HepG2 (cell line): ENCODE results near the gene CHKA. TPM values are rescaled to one million over a fixed set of nuclear protein-coding genes. Genes with fewer than 3 reads are reported as not detected.

Experiments
- CBX5 ChIP-seq: sonication (generic); formaldehyde crosslinking; IDR thresholded peaks from 2 replicates; pipeline ENCODE4 v1.4.0; 2020; ENCODE audit warnings: missing genetic modification reagents, borderline replicate concordance
- HDAC6 ChIP-seq: fragments of 200-600 bp; sonication (generic); IDR thresholded peaks from 2 replicates; pipeline ENCODE4 v1.7.0; 2017; ENCODE audit warnings: mild to moderate bottlenecking, antibody characterized with exemption, low read length, low read depth
- HMG20A ChIP-seq: IDR thresholded peaks from 2 replicates; pipeline ENCODE4 v1.6.1; 2016; ENCODE audit warnings: borderline replicate concordance
- KAT8 ChIP-seq: IDR thresholded peaks from 2 replicates; pipeline ENCODE4 v1.6.1; 2016; ENCODE audit warnings: missing genetic modification reagents, missing compliant biosample characterization
- KDM5A ChIP-seq: fragments of 200-600 bp; sonication (generic); IDR thresholded peaks from 2 replicates; pipeline ENCODE4 v1.7.0; 2018; ENCODE audit warnings: antibody characterized with exemption, mild to moderate bottlenecking, low read length, borderline replicate concordance
- KDM6A ChIP-seq: IDR thresholded peaks from 2 replicates; pipeline ENCODE4 v1.6.1; 2016; ENCODE audit warnings: low read depth
- KMT2B ChIP-seq: IDR thresholded peaks from 2 replicates; pipeline ENCODE4 v1.6.1; 2016; ENCODE audit warnings: missing genetic modification reagents, missing compliant biosample characterization
- MBNL3 ChIP-seq: fragments of 250-450 bp; sonication (Bioruptor Pico); conservative IDR thresholded peaks from 2 replicates; pipeline ENCODE4 v1.8.0; 2022; ENCODE audit warnings: mild to moderate bottlenecking, inconsistent platforms
- MIXL1 ChIP-seq: IDR thresholded peaks from 2 replicates; pipeline ENCODE4 v1.6.1; 2016
- NCOA5 ChIP-seq: sonication (generic); formaldehyde crosslinking; IDR thresholded peaks from 2 replicates; pipeline ENCODE4 v1.4.0; 2020; ENCODE audit warnings: missing genetic modification reagents
- NFE2L2 ChIP-seq: fragments of 150-350 bp; IDR thresholded peaks from 2 replicates; pipeline ENCODE4 v1.6.1; 2014; ENCODE audit warnings: low read length
- NR1H2 ChIP-seq: sonication (generic); formaldehyde crosslinking; IDR thresholded peaks from 2 replicates; pipeline ENCODE4 v1.8.1; 2022; ENCODE audit warnings: low read depth, missing genetic modification reagents, borderline replicate concordance
- PATZ1 ChIP-seq: sonication (generic); formaldehyde crosslinking; IDR thresholded peaks from 2 replicates; pipeline ENCODE4 v1.4.0; 2020; ENCODE audit warnings: missing genetic modification reagents
- SETDB1 ChIP-seq: sonication (generic); formaldehyde crosslinking; IDR thresholded peaks from 2 replicates; pipeline ENCODE4 v1.5.1; 2020; ENCODE audit warnings: missing genetic modification reagents, mild to moderate bottlenecking, borderline replicate concordance
- SIX1 ChIP-seq: sonication (generic); formaldehyde crosslinking; IDR thresholded peaks from 2 replicates; pipeline ENCODE4 v1.4.0; 2020; ENCODE audit warnings: missing genetic modification reagents, borderline replicate concordance
- TBX2 ChIP-seq: sonication (generic); formaldehyde crosslinking; IDR thresholded peaks from 2 replicates; pipeline ENCODE4 v1.5.0; 2020; ENCODE audit warnings: missing genetic modification reagents, mild to moderate bottlenecking, borderline replicate concordance
- TGIF2 ChIP-seq: IDR thresholded peaks from 2 replicates; pipeline ENCODE4 v1.6.1; 2016; ENCODE audit warnings: control low read depth, missing compliant biosample characterization
- ZBTB20 ChIP-seq: sonication (generic); formaldehyde crosslinking; IDR thresholded peaks from 2 replicates; pipeline ENCODE4 v1.8.1; 2023; ENCODE audit warnings: missing genetic modification reagents, low read depth, mild to moderate bottlenecking, borderline replicate concordance
- ZBTB3 ChIP-seq: sonication (generic); formaldehyde crosslinking; IDR thresholded peaks from 2 replicates; pipeline ENCODE4 v1.4.0; 2020; ENCODE audit warnings: low read depth, mild to moderate bottlenecking, moderate library complexity, missing genetic modification reagents, borderline replicate concordance
- ZEB1 ChIP-seq: IDR thresholded peaks from 2 replicates; pipeline ENCODE4 v1.6.1; 2012; ENCODE audit warnings: mild to moderate bottlenecking, low read depth, inconsistent platforms; ENCODE audit not compliant: insufficient replicate concordance
- ZNF124 ChIP-seq: sonication (generic); formaldehyde crosslinking; IDR thresholded peaks from 2 replicates; pipeline ENCODE4 v1.4.0; 2020; ENCODE audit warnings: missing genetic modification reagents
- ZNF160 ChIP-seq: sonication (generic); formaldehyde crosslinking; IDR thresholded peaks from 2 replicates; pipeline ENCODE4 v1.8.0; 2022; ENCODE audit warnings: mild to moderate bottlenecking, inconsistent platforms, missing genetic modification reagents
- ZNF343 ChIP-seq: sonication (generic); formaldehyde crosslinking; IDR thresholded peaks from 2 replicates; pipeline ENCODE4 v1.4.0; 2020; ENCODE audit warnings: mild to moderate bottlenecking, missing genetic modification reagents
- polyA plus RNA-seq, 8 experiments: library from polyadenylated mRNA; depleted of rRNA in 3 of 8; stranded (reverse) in 7 of 8; unstranded in 1 of 8; fragments of >200 nt; fragmentation: Illumina TruSeq in 4 of 8; extraction: Trizol in 4 of 8; gene quantifications; 2 replicates each; pipeline versions ENCODE4 v1.2.1 to v1.2.3, GENCODE V29; 2011 to 2016; ENCODE audit warnings: low read depth in 4 of 8, missing spikeins in 1 of 8, mixed read lengths in 1 of 8; ENCODE audit not compliant: insufficient read depth in 1 of 8
- total RNA-seq, 5 experiments: library from RNA; depleted of rRNA; stranded (reverse); fragments of >200 nt; fragmentation: Illumina TruSeq; extraction: Trizol; gene quantifications; 2 replicates each; pipeline ENCODE4 v1.2.3, GENCODE V29; 2016; ENCODE audit warnings: low read depth in 1 of 5
- TF ChIP-seq, protein P1 (sequence below): sonication (generic); formaldehyde crosslinking; IDR thresholded peaks from 2 replicates; pipeline ENCODE4 v1.8.0; 2022; ENCODE audit warnings: missing genetic modification reagents, mild to moderate bottlenecking, borderline replicate concordance
- TF ChIP-seq, protein P2 (sequence below): sonication (generic); formaldehyde crosslinking; IDR thresholded peaks from 2 replicates; pipeline ENCODE4 v1.5.1; 2020; ENCODE audit warnings: missing genetic modification reagents, mild to moderate bottlenecking, borderline replicate concordance
- TF ChIP-seq, protein P3 (sequence below): IDR thresholded peaks from 2 replicates; pipeline ENCODE4 v1.6.1; 2016; ENCODE audit warnings: control low read depth

Gene CHKA
- total and polyA plus RNA-seq, 2 of the 13 experiments (the other 11 are each of a cell fraction or from before 2014, with no cell fraction given) = 71.6 to 92.7 TPM

- no peak for TF ChIP-seq NFE2L2
- TF ChIP-seq PATZ1 (CRISPR knock-in tag) = peak; percentile 92
- TF ChIP-seq KMT2B (CRISPR knock-in tag) = 0 out of 2 replicates have a peak, but pooled peaks have one; percentile 53
- TF ChIP-seq ZBTB20 (CRISPR knock-in tag) = 0 out of 2 replicates have a peak, but pooled peaks have one; percentile 53
- TF ChIP-seq NCOA5 (CRISPR knock-in tag) = no peak
- TF ChIP-seq, protein P1, sequence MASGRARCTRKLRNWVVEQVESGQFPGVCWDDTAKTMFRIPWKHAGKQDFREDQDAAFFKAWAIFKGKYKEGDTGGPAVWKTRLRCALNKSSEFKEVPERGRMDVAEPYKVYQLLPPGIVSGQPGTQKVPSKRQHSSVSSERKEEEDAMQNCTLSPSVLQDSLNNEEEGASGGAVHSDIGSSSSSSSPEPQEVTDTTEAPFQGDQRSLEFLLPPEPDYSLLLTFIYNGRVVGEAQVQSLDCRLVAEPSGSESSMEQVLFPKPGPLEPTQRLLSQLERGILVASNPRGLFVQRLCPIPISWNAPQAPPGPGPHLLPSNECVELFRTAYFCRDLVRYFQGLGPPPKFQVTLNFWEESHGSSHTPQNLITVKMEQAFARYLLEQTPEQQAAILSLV = peak; percentile 92
- TF ChIP-seq, protein P2, sequence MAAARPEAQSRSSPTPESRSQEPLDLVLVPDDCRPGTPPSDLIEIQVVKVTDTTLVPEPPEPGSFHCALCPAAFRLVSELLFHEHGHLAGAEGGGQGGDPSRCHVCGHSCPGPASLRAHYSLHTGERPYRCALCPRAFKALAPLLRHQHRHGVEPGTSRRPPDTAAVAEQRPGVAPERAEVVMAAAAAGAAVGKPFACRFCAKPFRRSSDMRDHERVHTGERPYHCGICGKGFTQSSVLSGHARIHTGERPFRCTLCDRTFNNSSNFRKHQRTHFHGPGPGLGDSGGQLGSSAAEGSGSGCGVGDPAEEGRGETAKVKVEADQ = 0 out of 2 replicates have a peak, but pooled peaks have one; percentile 29
- no peak for TF ChIP-seq ZNF160
- no peak for TF ChIP-seq SETDB1 (CRISPR knock-in tag)
- TF ChIP-seq HMG20A = peak; percentile 92; the same call in 1 of the 2 replicates
- TF ChIP-seq KDM6A (CRISPR knock-in tag) = peak; percentile 83
- TF ChIP-seq CBX5 (CRISPR knock-in tag) = peak; percentile 72; the same call in 1 of the 2 replicates
- TF ChIP-seq ZNF343 (CRISPR knock-in tag) = no peak
- TF ChIP-seq TBX2 (CRISPR knock-in tag) = peak; percentile 96
- TF ChIP-seq HDAC6 = no peak
- TF ChIP-seq SIX1 (CRISPR knock-in tag) = 0 out of 2 replicates have a peak, but pooled peaks have one; percentile 45
- TF ChIP-seq ZNF124 (CRISPR knock-in tag) = peak; percentile 49; the same call in 1 of the 2 replicates
- TF ChIP-seq MIXL1 (CRISPR knock-in tag) = peak; percentile 75
- peak; percentile 59 for TF ChIP-seq ZEB1
- TF ChIP-seq KDM5A = no peak
- no peak for TF ChIP-seq NR1H2 (CRISPR knock-in tag)
- TF ChIP-seq TGIF2 = peak; percentile 93
- TF ChIP-seq, protein P3, sequence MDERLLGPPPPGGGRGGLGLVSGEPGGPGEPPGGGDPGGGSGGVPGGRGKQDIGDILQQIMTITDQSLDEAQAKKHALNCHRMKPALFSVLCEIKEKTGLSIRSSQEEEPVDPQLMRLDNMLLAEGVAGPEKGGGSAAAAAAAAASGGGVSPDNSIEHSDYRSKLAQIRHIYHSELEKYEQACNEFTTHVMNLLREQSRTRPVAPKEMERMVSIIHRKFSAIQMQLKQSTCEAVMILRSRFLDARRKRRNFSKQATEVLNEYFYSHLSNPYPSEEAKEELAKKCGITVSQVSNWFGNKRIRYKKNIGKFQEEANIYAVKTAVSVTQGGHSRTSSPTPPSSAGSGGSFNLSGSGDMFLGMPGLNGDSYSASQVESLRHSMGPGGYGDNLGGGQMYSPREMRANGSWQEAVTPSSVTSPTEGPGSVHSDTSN (CRISPR knock-in tag) = 0 out of 2 replicates have a peak, but pooled peaks have one; percentile 8
- TF ChIP-seq ZBTB3 = peak; percentile 36; the same call in 1 of the 2 replicates
- peak; percentile 76 for TF ChIP-seq KAT8
- no peak for TF ChIP-seq MBNL3 (CRISPR knock-in tag)
These were observed 24.1 kb upstream of the CHKA start (continued) for GRCh38 chr11:68145120-68145866.
